CD4-positive, CD25-positive, alpha-beta regulatory T cell (primary cell): ENCODE results near the gene EXOC4. TPM values are rescaled to one million over a fixed set of nuclear protein-coding genes. Genes with fewer than 3 reads are reported as not detected.

Source experiments
- ATAC-seq, 2 donors: fragments of 150-1000 bp; cut with Tn5 transposase; one replicate each; pipeline ENCODE4 v1.10.0; 2021; ENCODE audit warnings: low read depth in 2 of 2, moderate number of reproducible peaks in 2 of 2, moderate library complexity in 1 of 2
- DNase-seq, 3 donors: peaks; one replicate each; pipeline versions ENCODE4 v3.0.0 to v3.0.0-alpha.2; 2012 to 2022; ENCODE audit warnings: mixed read lengths in 1 of 3
- H3K27ac ChIP-seq: one replicate; pipeline ENCODE4 v1.7.0; 2013; ENCODE audit warnings: mild to moderate bottlenecking, low read length; ENCODE audit not compliant: insufficient read depth, poor library complexity, severe bottlenecking
- H3K27me3 ChIP-seq: one replicate; pipeline ENCODE4 v1.7.0; 2013; ENCODE audit warnings: low read length; ENCODE audit not compliant: control insufficient read depth, insufficient read depth
- H3K36me3 ChIP-seq: one replicate; pipeline ENCODE4 v1.7.0; 2013; ENCODE audit warnings: mild to moderate bottlenecking, low read length, moderate library complexity; ENCODE audit not compliant: control insufficient read depth, insufficient read depth
- H3K4me1 ChIP-seq: 2 replicates; pipeline ENCODE4 v1.7.0; 2013; ENCODE audit warnings: mild to moderate bottlenecking, low read length; ENCODE audit not compliant: insufficient read depth, control insufficient read depth, poor library complexity, severe bottlenecking
- H3K4me3 ChIP-seq: one replicate; pipeline ENCODE4 v1.7.0; 2013; ENCODE audit warnings: low read depth, mild to moderate bottlenecking, low read length, moderate library complexity
- H3K9me3 ChIP-seq, 2 experiments: 1 replicate in 1 of 2; 2 replicates in 1 of 2; pipeline ENCODE4 v1.7.0; 2013; ENCODE audit warnings: low read length in 2 of 2, mild to moderate bottlenecking in 1 of 2, moderate library complexity in 1 of 2; ENCODE audit not compliant: control insufficient read depth in 2 of 2
- H3K27ac Mint-ChIP-seq, 3 donors: one replicate each; pipeline ENCODE4 v1.8.0; 2020 to 2022; ENCODE audit warnings: mild to moderate bottlenecking in 3 of 3, mixed read lengths in 3 of 3, moderate library complexity in 2 of 3
- H3K27me3 Mint-ChIP-seq: one replicate; pipeline ENCODE4 v1.8.0; 2022; ENCODE audit warnings: mild to moderate bottlenecking, mixed read lengths
- H3K36me3 Mint-ChIP-seq: one replicate; pipeline ENCODE4 v1.8.0; 2020; ENCODE audit warnings: mixed read lengths
- H3K4me1 Mint-ChIP-seq, 4 donors: one replicate each; pipeline ENCODE4 v1.8.0; 2020 to 2022; ENCODE audit warnings: mixed read lengths in 4 of 4, mild to moderate bottlenecking in 1 of 4
- H3K4me3 Mint-ChIP-seq, 4 donors: one replicate each; pipeline ENCODE4 v1.8.0; 2020 to 2022; ENCODE audit warnings: mild to moderate bottlenecking in 4 of 4, mixed read lengths in 4 of 4, moderate library complexity in 3 of 4
- H3K9me3 Mint-ChIP-seq, 7 donors: one replicate each; pipeline ENCODE4 v1.8.0; 2020 to 2022; ENCODE audit warnings: mixed read lengths in 7 of 7, mild to moderate bottlenecking in 3 of 7, moderate library complexity in 2 of 7
- polyA plus RNA-seq, 4 donors: library from polyadenylated mRNA; unstranded; fragments of 300-500 nt; fragmentation: Illumina TruSeq; gene quantifications; one replicate each; pipeline ENCODE4 v1.2.3, GENCODE V29; 2021
- total RNA-seq: library from RNA; stranded (reverse); gene quantifications from one replicate; pipeline ENCODE4 v1.2.3, GENCODE V29; 2022

Gene EXOC4
- total and polyA plus RNA-seq, 5 donors from 2014 or later = 39.1 to 118 (median 52.2) TPM

GRCh38 chr7:133662830-133663229, 410.0 kb downstream of the EXOC4 start:
- DNase-seq (no peak), ATAC-seq (no peak)
- Histone ChIP-seq H3K4me1 (no peaks in the 10 kb centered on the region), H3K4me3 (no peak overlapping the region), H3K27me3 (no peaks in the 10 kb centered on the region), H3K9me3 (no peaks in the 10 kb centered on the region), H3K27ac (no peak overlapping the region), H3K36me3 (no peaks in the 10 kb centered on the region)
- no peaks in the 10 kb centered on the region for H3K27me3 Mint-ChIP-seq
- peaks cover 28% of the 10 kb centered on the region for H3K36me3 Mint-ChIP-seq
- H3K4me3 Mint-ChIP-seq = no peak overlapping the region
- peaks cover 0 to 14% (median 5%) of the 10 kb centered on the region in 4 donors for H3K4me1 Mint-ChIP-seq
- no peaks in the 10 kb centered on the region for H3K9me3 Mint-ChIP-seq
- no peak overlapping the region for H3K27ac Mint-ChIP-seq

- Histone ChIP-seq H3K4me1 (no peaks in the 10 kb centered on the region), H3K27me3 (no peaks in the 10 kb centered on the region), H3K9me3 (no peaks in the 10 kb centered on the region), H3K36me3 (no peaks in the 10 kb centered on the region), H3K4me3 (no peak overlapping the region), H3K27ac (no peak overlapping the region)
- Mint-ChIP-seq H3K27ac (no peak overlapping the region), H3K36me3 (peaks cover 28% of the 10 kb centered on the region), H3K9me3 (no peaks in the 10 kb centered on the region), H3K4me1 (peaks cover 0 to 14% (median 4%) of the 10 kb centered on the region in 4 donors), H3K27me3 (no peaks in the 10 kb centered on the region), H3K4me3 (no peak overlapping the region)
- ATAC-seq (no peak), DNase-seq (no peak)
Observed at GRCh38 chr7:133664528-133664927, 411.6 kb downstream of the EXOC4 start.

GRCh38 chr7:133668296-133669060, 415.6 kb downstream of the EXOC4 start:
- H3K4me3 ChIP-seq = no peak overlapping the region
- ATAC-seq = no peak
- DNase-seq = no peak
- no peaks in the 10 kb centered on the region for H3K36me3 ChIP-seq
- Mint-ChIP-seq H3K4me1 (peaks cover 0 to 13% (median 5%) of the 10 kb centered on the region in 4 donors), H3K27ac (no peak overlapping the region), H3K27me3 (no peaks in the 10 kb centered on the region), H3K36me3 (peaks cover 21% of the 10 kb centered on the region), H3K9me3 (peaks cover 0 to 2% (median 0%) of the 10 kb centered on the region in 7 donors), H3K4me3 (no peak overlapping the region)
- no peaks in the 10 kb centered on the region for H3K9me3 ChIP-seq
- H3K27me3 ChIP-seq = no peaks in the 10 kb centered on the region
- H3K4me1 ChIP-seq = no peaks in the 10 kb centered on the region
- H3K27ac ChIP-seq = no peak overlapping the region

GRCh38 chr7:133669061-133669455, 416.2 kb downstream of the EXOC4 start:
- Histone ChIP-seq H3K36me3 (no peaks in the 10 kb centered on the region), H3K4me1 (no peaks in the 10 kb centered on the region), H3K27me3 (no peaks in the 10 kb centered on the region), H3K27ac (no peak overlapping the region), H3K4me3 (no peak overlapping the region), H3K9me3 (no peaks in the 10 kb centered on the region)
- H3K4me1 Mint-ChIP-seq = peaks cover 0 to 10% (median 5%) of the 10 kb centered on the region in 4 donors
- peaks cover 0 to 2% (median 0%) of the 10 kb centered on the region in 7 donors for H3K9me3 Mint-ChIP-seq
- H3K27me3 Mint-ChIP-seq = no peaks in the 10 kb centered on the region
- ATAC-seq (no peak), DNase-seq (no peak)
- no peak overlapping the region for H3K4me3 Mint-ChIP-seq
- H3K36me3 Mint-ChIP-seq = peaks cover 15% of the 10 kb centered on the region
- no peak overlapping the region for H3K27ac Mint-ChIP-seq

- H3K9me3 ChIP-seq = no peaks in the 10 kb centered on the region
- ATAC-seq = no peak
- Mint-ChIP-seq H3K4me1 (peaks cover 0 to 11% (median 5%) of the 10 kb centered on the region in 4 donors), H3K36me3 (peaks cover 7% of the 10 kb centered on the region), H3K27me3 (no peaks in the 10 kb centered on the region), H3K9me3 (peaks cover 0 to 2% (median 0%) of the 10 kb centered on the region in 7 donors), H3K4me3 (no peak overlapping the region), H3K27ac (no peak overlapping the region)
- H3K36me3 ChIP-seq = no peaks in the 10 kb centered on the region
- no peaks in the 10 kb centered on the region for H3K27me3 ChIP-seq
- H3K4me3 ChIP-seq = no peak overlapping the region
- H3K27ac ChIP-seq = no peak overlapping the region
- no peaks in the 10 kb centered on the region for H3K4me1 ChIP-seq
- DNase-seq = no peak
Observed at GRCh38 chr7:133670250-133670649, 417.4 kb downstream of the EXOC4 start.

GRCh38 chr7:133672866-133673265, 420.0 kb downstream of the EXOC4 start:
- H3K27ac ChIP-seq = no peak overlapping the region
- ATAC-seq (no peak), DNase-seq (no peak)
- H3K27ac Mint-ChIP-seq = no peak overlapping the region
- H3K27me3 ChIP-seq = no peaks in the 10 kb centered on the region
- no peaks in the 10 kb centered on the region for H3K27me3 Mint-ChIP-seq
- H3K4me1 Mint-ChIP-seq = peaks cover 0 to 8% (median 4%) of the 10 kb centered on the region in 4 donors
- H3K4me3 Mint-ChIP-seq = no peak overlapping the region
- H3K4me1 ChIP-seq = no peaks in the 10 kb centered on the region
- no peak overlapping the region for H3K4me3 ChIP-seq
- H3K9me3 Mint-ChIP-seq = peaks cover 0 to 2% (median 0%) of the 10 kb centered on the region in 7 donors
- H3K36me3 ChIP-seq = no peaks in the 10 kb centered on the region
- peaks cover 7% of the 10 kb centered on the region for H3K36me3 Mint-ChIP-seq
- H3K9me3 ChIP-seq = no peaks in the 10 kb centered on the region

GRCh38 chr7:133674079-133674763, 421.3 kb downstream of the EXOC4 start:
- H3K9me3 Mint-ChIP-seq = peaks cover 0 to 2% (median 0%) of the 10 kb centered on the region in 7 donors
- no peaks in the 10 kb centered on the region for H3K36me3 ChIP-seq
- no peak overlapping the region for H3K27ac ChIP-seq
- no peak for DNase-seq
- H3K4me1 Mint-ChIP-seq = peaks cover 0 to 8% (median 1%) of the 10 kb centered on the region in 4 donors
- H3K4me3 Mint-ChIP-seq = no peak overlapping the region
- no peaks in the 10 kb centered on the region for H3K27me3 Mint-ChIP-seq
- no peak overlapping the region for H3K27ac Mint-ChIP-seq
- peaks cover 7% of the 10 kb centered on the region for H3K36me3 Mint-ChIP-seq
- ATAC-seq = no peak
- no peaks in the 10 kb centered on the region for H3K27me3 ChIP-seq
- no peak overlapping the region for H3K4me3 ChIP-seq
- H3K4me1 ChIP-seq = no peaks in the 10 kb centered on the region
- H3K9me3 ChIP-seq = no peaks in the 10 kb centered on the region
